ENCODE data around the gene LIAS. TPM values are rescaled to one million over a fixed set of nuclear protein-coding genes. Genes with fewer than 3 reads are reported as not detected.

LIAS gene
- total RNA-seq, 2 experiments from 2014 or later = 10.0 to 10.1 TPM

- intact Hi-C loops (cut with DNase I, micrococcal nuclease) = loop anchor here in 1 of 2 experiments (5.0 to 10.0 kb wide), 2 partner anchors 382 to 590 kb away; partner anchors contain the start of gene N4BP2
- no peak overlapping the region for H3K27ac ChIP-seq (ENCODE audit: low read depth in 1 of 2, low read length in 2 of 2)
- DNase-seq (no peak), ATAC-seq (ENCODE audit: poor library complexity) (no peak)
- H3K4me1 ChIP-seq (ENCODE audit: insufficient read depth, low read length) = peaks cover 2% of the 10 kb centered on the region
- TF ChIP-seq CTCF (IDR thresholded peaks at IDR 0.05) = no peak
- Mint-ChIP-seq H3K4me1 (ENCODE audit: low read depth) (peaks cover 7% of the 10 kb centered on the region), H3K9me3 (no peaks in the 10 kb centered on the region), H3K27ac (no peak overlapping the region), H3K36me3 (ENCODE audit: low read depth) (peaks cover 47% of the 10 kb centered on the region), H3K4me3 (no peak overlapping the region), H3K27me3 (no peaks in the 10 kb centered on the region)
- no peak overlapping the region for H3K4me3 ChIP-seq (ENCODE audit: low read length)
- no peaks in the 10 kb centered on the region for H3K9me3 ChIP-seq (ENCODE audit: control insufficient read depth in 1 of 2, insufficient read depth in 1 of 2, low read length in 2 of 2)
- H3K36me3 ChIP-seq (ENCODE audit: insufficient read depth, low read length) = peaks cover 30% of the 10 kb centered on the region
- ChIA-PET CTCF (no interaction called here), POLR2A (no interaction called here)
- H3K27me3 ChIP-seq (ENCODE audit: control insufficient read depth in 1 of 2, insufficient read depth in 2 of 2, low read length in 2 of 2) = no peaks in the 10 kb centered on the region
Measured at GRCh38 chr4:39464886-39465501, 6.1 kb downstream of the LIAS start.

GRCh38 chr4:39466747-39467146 lies 7.9 kb downstream of the LIAS start:
- H3K9me3 ChIP-seq (ENCODE audit: control insufficient read depth in 1 of 2, insufficient read depth in 1 of 2, low read length in 2 of 2) = no peaks in the 10 kb centered on the region
- Mint-ChIP-seq H3K9me3 (no peaks in the 10 kb centered on the region), H3K27me3 (no peaks in the 10 kb centered on the region), H3K27ac (no peak overlapping the region), H3K4me1 (ENCODE audit: low read depth) (peaks cover 7% of the 10 kb centered on the region), H3K36me3 (ENCODE audit: low read depth) (peaks cover 53% of the 10 kb centered on the region), H3K4me3 (no peak overlapping the region)
- TF ChIP-seq CTCF (IDR thresholded peaks at IDR 0.05) = no peak
- peaks cover 29% of the 10 kb centered on the region for H3K36me3 ChIP-seq (ENCODE audit: insufficient read depth, low read length)
- no peaks in the 10 kb centered on the region for H3K27me3 ChIP-seq (ENCODE audit: control insufficient read depth in 1 of 2, insufficient read depth in 2 of 2, low read length in 2 of 2)
- no peak overlapping the region for H3K27ac ChIP-seq (ENCODE audit: low read depth in 1 of 2, low read length in 2 of 2)
- ATAC-seq (ENCODE audit: poor library complexity) (no peak), DNase-seq (no peak)
- no peaks in the 10 kb centered on the region for H3K4me1 ChIP-seq (ENCODE audit: insufficient read depth, low read length)
- intact Hi-C loops (cut with DNase I, micrococcal nuclease) = loop anchor here in 1 of 2 experiments (10.0 kb wide), 1 partner anchor 588 kb away; the partner anchor contains the start of gene N4BP2
- ChIA-PET POLR2A (no interaction called here), CTCF (no interaction called here)
- no peak overlapping the region for H3K4me3 ChIP-seq (ENCODE audit: low read length)

- Mint-ChIP-seq H3K27me3 (no peaks in the 10 kb centered on the region), H3K9me3 (no peaks in the 10 kb centered on the region), H3K27ac (no peak overlapping the region), H3K36me3 (ENCODE audit: low read depth) (peaks cover 60% of the 10 kb centered on the region), H3K4me1 (ENCODE audit: low read depth) (peaks cover 7% of the 10 kb centered on the region), H3K4me3 (no peak overlapping the region)
- DNase-seq (no peak), ATAC-seq (ENCODE audit: poor library complexity) (no peak)
- no peak for TF ChIP-seq CTCF (IDR thresholded peaks at IDR 0.05)
- no peaks in the 10 kb centered on the region for H3K27me3 ChIP-seq (ENCODE audit: control insufficient read depth in 1 of 2, insufficient read depth in 2 of 2, low read length in 2 of 2)
- ChIA-PET CTCF (no interaction called here), POLR2A (no interaction called here)
- no peak overlapping the region for H3K27ac ChIP-seq (ENCODE audit: low read depth in 1 of 2, low read length in 2 of 2)
- no peaks in the 10 kb centered on the region for H3K4me1 ChIP-seq (ENCODE audit: insufficient read depth, low read length)
- peaks cover 37% of the 10 kb centered on the region for H3K36me3 ChIP-seq (ENCODE audit: insufficient read depth, low read length)
- H3K9me3 ChIP-seq (ENCODE audit: control insufficient read depth in 1 of 2, insufficient read depth in 1 of 2, low read length in 2 of 2) = no peaks in the 10 kb centered on the region
- H3K4me3 ChIP-seq (ENCODE audit: low read length) = no peak overlapping the region
- intact Hi-C loops (cut with DNase I, micrococcal nuclease) = loop anchor here in 1 of 2 experiments (10.0 kb wide), 1 partner anchor 587 kb away; the partner anchor contains the start of gene N4BP2
Measured at GRCh38 chr4:39467464-39467863, 8.6 kb downstream of the LIAS start.

All from CD4-positive, alpha-beta T cell (primary cell).